HepG2 (cell line): Measurements from ENCODE around the gene CAMKV. TPM values are rescaled to one million over a fixed set of nuclear protein-coding genes. Genes with fewer than 3 reads are reported as not detected.

ENCODE experiments used
- AHDC1 ChIP-seq: sonication (generic); formaldehyde crosslinking; IDR thresholded peaks from 2 replicates; pipeline ENCODE4 v1.5.1; 2020; ENCODE audit warnings: mild to moderate bottlenecking, missing genetic modification reagents, borderline replicate concordance
- ATF3 ChIP-seq: sonication (generic); formaldehyde crosslinking; IDR thresholded peaks from 2 replicates; pipeline ENCODE4 v1.4.0; 2020; ENCODE audit warnings: missing genetic modification reagents
- CC2D1A ChIP-seq: sonication (generic); formaldehyde crosslinking; IDR thresholded peaks from 2 replicates; pipeline ENCODE4 v1.8.1; 2023; ENCODE audit warnings: mild to moderate bottlenecking, missing genetic modification reagents
- DZIP1 ChIP-seq: sonication (generic); formaldehyde crosslinking; IDR thresholded peaks from 2 replicates; pipeline ENCODE4 v1.5.0; 2020; ENCODE audit warnings: mild to moderate bottlenecking, missing genetic modification reagents
- JUNB ChIP-seq: sonication (generic); formaldehyde crosslinking; IDR thresholded peaks from 2 replicates; pipeline ENCODE4 v1.8.0; 2022; ENCODE audit warnings: missing genetic modification reagents, mild to moderate bottlenecking, borderline replicate concordance
- KLF11 ChIP-seq: IDR thresholded peaks from 2 replicates; pipeline ENCODE4 v1.6.1; 2016; ENCODE audit warnings: missing compliant biosample characterization
- MYC ChIP-seq: sonication (generic); formaldehyde crosslinking; IDR thresholded peaks from 2 replicates; pipeline ENCODE4 v1.9.0; 2021; ENCODE audit warnings: missing genetic modification reagents, borderline replicate concordance
- RXRB ChIP-seq: IDR thresholded peaks from 2 replicates; pipeline ENCODE4 v1.6.1; 2016; ENCODE audit warnings: borderline replicate concordance, missing genetic modification reagents, missing compliant biosample characterization
- SNAPC2 ChIP-seq: sonication (generic); formaldehyde crosslinking; IDR thresholded peaks from 2 replicates; pipeline ENCODE4 v1.8.1; 2022; ENCODE audit warnings: mild to moderate bottlenecking, missing genetic modification reagents
- TARDBP ChIP-seq: sonication (generic); formaldehyde crosslinking; IDR thresholded peaks from 2 replicates; pipeline ENCODE4 v1.8.0; 2022; ENCODE audit warnings: mild to moderate bottlenecking, missing genetic modification reagents
- ZNF274 ChIP-seq: sonication (generic); formaldehyde crosslinking; IDR thresholded peaks from 2 replicates; pipeline ENCODE4 v1.5.1; 2020; ENCODE audit warnings: mild to moderate bottlenecking, missing genetic modification reagents
- ZNF431 ChIP-seq: sonication (generic); formaldehyde crosslinking; IDR thresholded peaks from 2 replicates; pipeline ENCODE4 v1.9.0; 2022; ENCODE audit warnings: missing genetic modification reagents, low read depth, mild to moderate bottlenecking, borderline replicate concordance
- ZNF75D ChIP-seq: sonication (generic); formaldehyde crosslinking; IDR thresholded peaks from 2 replicates; pipeline ENCODE4 v1.8.1; 2023; ENCODE audit warnings: missing genetic modification reagents, mild to moderate bottlenecking, borderline replicate concordance
- polyA plus RNA-seq, 8 experiments: library from polyadenylated mRNA; depleted of rRNA in 3 of 8; stranded (reverse) in 7 of 8; unstranded in 1 of 8; fragments of >200 nt; fragmentation: Illumina TruSeq in 4 of 8; extraction: Trizol in 4 of 8; gene quantifications; 2 replicates each; pipeline versions ENCODE4 v1.2.1 to v1.2.3, GENCODE V29; 2011 to 2016; ENCODE audit warnings: low read depth in 4 of 8, missing spikeins in 1 of 8, mixed read lengths in 1 of 8; ENCODE audit not compliant: insufficient read depth in 1 of 8
- total RNA-seq, 5 experiments: library from RNA; depleted of rRNA; stranded (reverse); fragments of >200 nt; fragmentation: Illumina TruSeq; extraction: Trizol; gene quantifications; 2 replicates each; pipeline ENCODE4 v1.2.3, GENCODE V29; 2016; ENCODE audit warnings: low read depth in 1 of 5

Gene CAMKV
- total and polyA plus RNA-seq, 2 of the 13 experiments (the other 11 are each of a cell fraction or from before 2014, with no cell fraction given): 0.13 to 0.15 TPM

- no peak for TF ChIP-seq AHDC1
- 0 out of 2 replicates have a peak, but pooled peaks have one; percentile 34 for TF ChIP-seq JUNB
- no peak for TF ChIP-seq CC2D1A (CRISPR knock-in tag)
- TF ChIP-seq TARDBP: no peak
- TF ChIP-seq MYC (CRISPR knock-in tag): no peak
- TF ChIP-seq ZNF431 (CRISPR knock-in tag): no peak
- TF ChIP-seq ZNF274 (CRISPR knock-in tag): no peak
- TF ChIP-seq SNAPC2 (CRISPR knock-in tag): no peak
- TF ChIP-seq KLF11 (CRISPR knock-in tag): 0 out of 2 replicates have a peak, but pooled peaks have one; percentile 43
- TF ChIP-seq ZNF75D (CRISPR knock-in tag): no peak
- TF ChIP-seq ATF3 (CRISPR knock-in tag): no peak
- no peak for TF ChIP-seq DZIP1 (CRISPR knock-in tag)
- TF ChIP-seq RXRB: no peak
Observed at GRCh38 chr3:49867871-49868321, 1.8 kb downstream of the CAMKV start (continued).
